ENCODE measurements around the gene TADA2B. TPM values are rescaled to one million over a fixed set of nuclear protein-coding genes. Genes with fewer than 3 reads are reported as not detected.

TADA2B gene
- total and polyA plus RNA-seq, 2 experiments from 2014 or later = 3.6 to 11.4 TPM

- no peak overlapping the region for H3K4me3 Mint-ChIP-seq
- H3K4me1 ChIP-seq (ENCODE audit: insufficient read depth) = no peaks in the 10 kb centered on the region
- DNase-seq (ENCODE audit: low spot score) = no peak
- peaks cover 74% of the 10 kb centered on the region for H3K36me3 Mint-ChIP-seq (ENCODE audit: low read depth)
- H3K27ac Mint-ChIP-seq = no peak overlapping the region
- peaks cover 5% of the 10 kb centered on the region; the same call in 1 of the 2 replicates for H3K36me3 ChIP-seq (ENCODE audit: insufficient read depth)
- no peak for ATAC-seq
- H3K4me3 ChIP-seq = no peak overlapping the region
- H4K20me1 ChIP-seq (replicated peaks; ENCODE audit: insufficient read depth) = peaks cover 31% of the 10 kb centered on the region
- no peaks in the 10 kb centered on the region for H3F3A ChIP-seq (replicated peaks; ENCODE audit: low read depth)
- H2AFZ ChIP-seq = no peak overlapping the region
- peaks cover 18% of the 10 kb centered on the region for H3K4me1 Mint-ChIP-seq
- H3K27ac ChIP-seq (ENCODE audit: low read depth) = no peak overlapping the region
- H3K27me3 Mint-ChIP-seq (ENCODE audit: insufficient read depth, low read depth, poor library complexity) = peaks cover 5% of the 10 kb centered on the region
- no peaks in the 10 kb centered on the region for H3K9me2 ChIP-seq (ENCODE audit: insufficient read depth)
- H3K9me3 Mint-ChIP-seq = no peaks in the 10 kb centered on the region
- no peak for TF ChIP-seq JUNB (IDR thresholded peaks at IDR 0.05; ENCODE audit: unreplicated experiment)
- TF ChIP-seq CREB1 (CRISPR knock-in tag; IDR thresholded peaks at IDR 0.05; ENCODE audit: low read depth) = no peak
- no peak for TF ChIP-seq EZH2phosphoT487 (IDR thresholded peaks at IDR 0.05; ENCODE audit: unreplicated experiment)
- TF ChIP-seq ETS1 (IDR thresholded peaks at IDR 0.05) = no peak
- TF ChIP-seq, protein P1, sequence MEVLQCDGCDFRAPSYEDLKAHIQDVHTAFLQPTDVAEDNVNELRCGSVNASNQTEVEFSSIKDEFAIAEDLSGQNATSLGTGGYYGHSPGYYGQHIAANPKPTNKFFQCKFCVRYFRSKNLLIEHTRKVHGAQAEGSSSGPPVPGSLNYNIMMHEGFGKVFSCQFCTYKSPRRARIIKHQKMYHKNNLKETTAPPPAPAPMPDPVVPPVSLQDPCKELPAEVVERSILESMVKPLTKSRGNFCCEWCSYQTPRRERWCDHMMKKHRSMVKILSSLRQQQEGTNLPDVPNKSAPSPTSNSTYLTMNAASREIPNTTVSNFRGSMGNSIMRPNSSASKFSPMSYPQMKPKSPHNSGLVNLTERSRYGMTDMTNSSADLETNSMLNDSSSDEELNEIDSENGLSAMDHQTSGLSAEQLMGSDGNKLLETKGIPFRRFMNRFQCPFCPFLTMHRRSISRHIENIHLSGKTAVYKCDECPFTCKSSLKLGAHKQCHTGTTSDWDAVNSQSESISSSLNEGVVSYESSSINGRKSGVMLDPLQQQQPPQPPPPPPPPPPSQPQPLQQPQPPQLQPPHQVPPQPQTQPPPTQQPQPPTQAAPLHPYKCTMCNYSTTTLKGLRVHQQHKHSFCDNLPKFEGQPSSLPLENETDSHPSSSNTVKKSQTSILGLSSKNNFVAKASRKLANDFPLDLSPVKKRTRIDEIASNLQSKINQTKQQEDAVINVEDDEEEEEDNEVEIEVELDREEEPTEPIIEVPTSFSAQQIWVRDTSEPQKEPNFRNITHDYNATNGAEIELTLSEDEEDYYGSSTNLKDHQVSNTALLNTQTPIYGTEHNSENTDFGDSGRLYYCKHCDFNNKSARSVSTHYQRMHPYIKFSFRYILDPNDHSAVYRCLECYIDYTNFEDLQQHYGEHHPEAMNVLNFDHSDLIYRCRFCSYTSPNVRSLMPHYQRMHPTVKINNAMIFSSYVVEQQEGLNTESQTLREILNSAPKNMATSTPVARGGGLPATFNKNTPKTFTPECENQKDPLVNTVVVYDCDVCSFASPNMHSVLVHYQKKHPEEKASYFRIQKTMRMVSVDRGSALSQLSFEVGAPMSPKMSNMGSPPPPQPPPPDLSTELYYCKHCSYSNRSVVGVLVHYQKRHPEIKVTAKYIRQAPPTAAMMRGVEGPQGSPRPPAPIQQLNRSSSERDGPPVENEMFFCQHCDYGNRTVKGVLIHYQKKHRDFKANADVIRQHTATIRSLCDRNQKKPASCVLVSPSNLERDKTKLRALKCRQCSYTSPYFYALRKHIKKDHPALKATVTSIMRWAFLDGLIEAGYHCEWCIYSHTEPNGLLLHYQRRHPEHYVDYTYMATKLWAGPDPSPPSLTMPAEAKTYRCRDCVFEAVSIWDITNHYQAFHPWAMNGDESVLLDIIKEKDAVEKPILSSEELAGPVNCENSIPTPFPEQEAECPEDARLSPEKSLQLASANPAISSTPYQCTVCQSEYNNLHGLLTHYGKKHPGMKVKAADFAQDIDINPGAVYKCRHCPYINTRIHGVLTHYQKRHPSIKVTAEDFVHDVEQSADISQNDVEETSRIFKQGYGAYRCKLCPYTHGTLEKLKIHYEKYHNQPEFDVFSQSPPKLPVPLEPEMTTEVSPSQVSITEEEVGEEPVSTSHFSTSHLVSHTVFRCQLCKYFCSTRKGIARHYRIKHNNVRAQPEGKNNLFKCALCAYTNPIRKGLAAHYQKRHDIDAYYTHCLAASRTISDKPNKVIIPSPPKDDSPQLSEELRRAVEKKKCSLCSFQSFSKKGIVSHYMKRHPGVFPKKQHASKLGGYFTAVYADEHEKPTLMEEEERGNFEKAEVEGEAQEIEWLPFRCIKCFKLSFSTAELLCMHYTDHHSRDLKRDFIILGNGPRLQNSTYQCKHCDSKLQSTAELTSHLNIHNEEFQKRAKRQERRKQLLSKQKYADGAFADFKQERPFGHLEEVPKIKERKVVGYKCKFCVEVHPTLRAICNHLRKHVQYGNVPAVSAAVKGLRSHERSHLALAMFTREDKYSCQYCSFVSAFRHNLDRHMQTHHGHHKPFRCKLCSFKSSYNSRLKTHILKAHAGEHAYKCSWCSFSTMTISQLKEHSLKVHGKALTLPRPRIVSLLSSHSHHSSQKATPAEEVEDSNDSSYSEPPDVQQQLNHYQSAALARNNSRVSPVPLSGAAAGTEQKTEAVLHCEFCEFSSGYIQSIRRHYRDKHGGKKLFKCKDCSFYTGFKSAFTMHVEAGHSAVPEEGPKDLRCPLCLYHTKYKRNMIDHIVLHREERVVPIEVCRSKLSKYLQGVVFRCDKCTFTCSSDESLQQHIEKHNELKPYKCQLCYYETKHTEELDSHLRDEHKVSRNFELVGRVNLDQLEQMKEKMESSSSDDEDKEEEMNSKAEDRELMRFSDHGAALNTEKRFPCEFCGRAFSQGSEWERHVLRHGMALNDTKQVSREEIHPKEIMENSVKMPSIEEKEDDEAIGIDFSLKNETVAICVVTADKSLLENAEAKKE (CRISPR knock-in tag; IDR thresholded peaks at IDR 0.05) = no peak
- no peak for TF ChIP-seq ZNF331 (CRISPR knock-in tag; IDR thresholded peaks at IDR 0.05; ENCODE audit: low read depth)
- TF ChIP-seq NANOG (IDR thresholded peaks at IDR 0.05; ENCODE audit: borderline replicate concordance) = no peak
- no peak for TF ChIP-seq POLR2AphosphoS5 (IDR thresholded peaks at IDR 0.05; ENCODE audit: low read depth)
- TF ChIP-seq REST (IDR thresholded peaks at IDR 0.05; ENCODE audit: unreplicated experiment) = no peak
- TF ChIP-seq, protein P2, sequence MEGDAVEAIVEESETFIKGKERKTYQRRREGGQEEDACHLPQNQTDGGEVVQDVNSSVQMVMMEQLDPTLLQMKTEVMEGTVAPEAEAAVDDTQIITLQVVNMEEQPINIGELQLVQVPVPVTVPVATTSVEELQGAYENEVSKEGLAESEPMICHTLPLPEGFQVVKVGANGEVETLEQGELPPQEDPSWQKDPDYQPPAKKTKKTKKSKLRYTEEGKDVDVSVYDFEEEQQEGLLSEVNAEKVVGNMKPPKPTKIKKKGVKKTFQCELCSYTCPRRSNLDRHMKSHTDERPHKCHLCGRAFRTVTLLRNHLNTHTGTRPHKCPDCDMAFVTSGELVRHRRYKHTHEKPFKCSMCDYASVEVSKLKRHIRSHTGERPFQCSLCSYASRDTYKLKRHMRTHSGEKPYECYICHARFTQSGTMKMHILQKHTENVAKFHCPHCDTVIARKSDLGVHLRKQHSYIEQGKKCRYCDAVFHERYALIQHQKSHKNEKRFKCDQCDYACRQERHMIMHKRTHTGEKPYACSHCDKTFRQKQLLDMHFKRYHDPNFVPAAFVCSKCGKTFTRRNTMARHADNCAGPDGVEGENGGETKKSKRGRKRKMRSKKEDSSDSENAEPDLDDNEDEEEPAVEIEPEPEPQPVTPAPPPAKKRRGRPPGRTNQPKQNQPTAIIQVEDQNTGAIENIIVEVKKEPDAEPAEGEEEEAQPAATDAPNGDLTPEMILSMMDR (conservative IDR thresholded peaks at IDR 0.05; ENCODE audit: low read depth in 2 of 2) = no peak
- TF ChIP-seq STAT1 (IDR thresholded peaks at IDR 0.05; ENCODE audit: unreplicated experiment) = no peak
- H3K4me2 ChIP-seq = no peak overlapping the region
- no peaks in the 10 kb centered on the region for H3K27me3 ChIP-seq (ENCODE audit: insufficient read depth)
- peaks cover 3% of the 10 kb centered on the region for H3K79me2 ChIP-seq (replicated peaks; ENCODE audit: insufficient read depth)
Measured at GRCh38 chr4:7016086-7016485, 27.1 kb upstream of the TADA2B start.

All from GM23338 (cell line).